HepG2 (cell line): ENCODE measurements around the gene CUL7. TPM values are rescaled to one million over a fixed set of nuclear protein-coding genes. Genes with fewer than 3 reads are reported as not detected.

Experiments
- AHR ChIP-seq: IDR thresholded peaks from 2 replicates; pipeline ENCODE4 v1.6.1; 2018; ENCODE audit warnings: missing genetic modification reagents, missing compliant biosample characterization
- ARHGAP35 ChIP-seq: sonication (generic); formaldehyde crosslinking; IDR thresholded peaks from 2 replicates; pipeline ENCODE4 v1.9.0; 2022; ENCODE audit warnings: mild to moderate bottlenecking, inconsistent platforms, moderate library complexity, missing genetic modification reagents, borderline replicate concordance
- ARID2 ChIP-seq: sonication (generic); formaldehyde crosslinking; IDR thresholded peaks from 2 replicates; pipeline ENCODE4 v1.8.1; 2022; ENCODE audit warnings: mild to moderate bottlenecking, missing genetic modification reagents, borderline replicate concordance
- CBX1 ChIP-seq: IDR thresholded peaks from one replicate; pipeline ENCODE4 v1.6.1; 2016; ENCODE audit warnings: antibody characterized with exemption, low read depth
- CCAR2 ChIP-seq: fragments of 200-400 bp; formaldehyde crosslinking; optimal IDR thresholded peaks from 2 replicates; pipeline ENCODE3; 2018; ENCODE audit warnings: low read depth, mild to moderate bottlenecking, low read length, moderate library complexity
- HNRNPUL1 ChIP-seq: fragments of 200-400 bp; formaldehyde crosslinking; IDR thresholded peaks from 2 replicates; pipeline ENCODE4 v1.6.1; 2017; ENCODE audit warnings: low read depth, mild to moderate bottlenecking, low read length, moderate library complexity
- KLF9 ChIP-seq: IDR thresholded peaks from 2 replicates; pipeline ENCODE4 v1.6.1; 2016; ENCODE audit warnings: low read depth
- MYNN ChIP-seq: sonication (generic); formaldehyde crosslinking; IDR thresholded peaks from 2 replicates; pipeline ENCODE4 v1.4.0; 2020; ENCODE audit warnings: mild to moderate bottlenecking, low read depth, missing genetic modification reagents
- MZF1 ChIP-seq: sonication (generic); formaldehyde crosslinking; IDR thresholded peaks from 2 replicates; pipeline ENCODE4 v1.8.1; 2023; ENCODE audit warnings: mild to moderate bottlenecking, missing genetic modification reagents, borderline replicate concordance
- NR2C2 ChIP-seq: sonication (generic); formaldehyde crosslinking; IDR thresholded peaks from 2 replicates; pipeline ENCODE4 v1.4.0; 2020; ENCODE audit warnings: missing genetic modification reagents, mild to moderate bottlenecking, moderate library complexity, borderline replicate concordance
- SNRNP70 ChIP-seq: fragments of 200-400 bp; formaldehyde crosslinking; IDR thresholded peaks from 2 replicates; pipeline ENCODE4 v1.6.1; 2017; ENCODE audit warnings: mild to moderate bottlenecking, low read depth, low read length, moderate library complexity
- SOX13 ChIP-seq, 3 experiments: fragments of 450-650 bp in 1 of 3; sonication (generic) in 1 of 3; formaldehyde crosslinking in 1 of 3; IDR thresholded peaks in 2 of 3; conservative IDR thresholded peaks in 1 of 3; 2 replicates each; pipeline versions ENCODE4 v1.5.0 to v1.6.1; 2016 to 2020; ENCODE audit warnings: antibody characterized with exemption in 1 of 3, mild to moderate bottlenecking in 1 of 3, missing compliant biosample characterization in 1 of 3, missing genetic modification reagents in 1 of 3, moderate library complexity in 1 of 3
- SP5 ChIP-seq: IDR thresholded peaks from 2 replicates; pipeline ENCODE4 v1.6.1; 2016; ENCODE audit warnings: low read depth, borderline replicate concordance
- TSC22D2 ChIP-seq: sonication (generic); formaldehyde crosslinking; IDR thresholded peaks from 2 replicates; pipeline ENCODE4 v1.5.1; 2020; ENCODE audit warnings: missing genetic modification reagents, mild to moderate bottlenecking, borderline replicate concordance
- ZBTB21 ChIP-seq: sonication (generic); formaldehyde crosslinking; IDR thresholded peaks from 2 replicates; pipeline ENCODE4 v1.4.0; 2020; ENCODE audit warnings: missing genetic modification reagents
- ZBTB42 ChIP-seq: sonication (generic); formaldehyde crosslinking; IDR thresholded peaks from 2 replicates; pipeline ENCODE4 v1.5.0; 2020; ENCODE audit warnings: mild to moderate bottlenecking, missing genetic modification reagents
- ZFP36 ChIP-seq: fragments of 150-350 bp; IDR thresholded peaks from 2 replicates; pipeline ENCODE4 v1.6.1; 2018; ENCODE audit warnings: borderline replicate concordance, low read length, low read depth; ENCODE audit not compliant: partially characterized antibody
- ZNF546 ChIP-seq: sonication (generic); formaldehyde crosslinking; conservative IDR thresholded peaks from 2 replicates; pipeline ENCODE4 v1.8.1; 2023; ENCODE audit warnings: mild to moderate bottlenecking, missing genetic modification reagents
- ZNF547 ChIP-seq: sonication (generic); formaldehyde crosslinking; IDR thresholded peaks from 2 replicates; pipeline ENCODE4 v1.5.1; 2020; ENCODE audit warnings: mild to moderate bottlenecking, missing genetic modification reagents
- ZNF724P ChIP-seq: sonication (generic); formaldehyde crosslinking; IDR thresholded peaks from 2 replicates; pipeline ENCODE4 v1.8.0; 2022; ENCODE audit warnings: missing genetic modification reagents, borderline replicate concordance
- polyA plus RNA-seq, 8 experiments: library from polyadenylated mRNA; depleted of rRNA in 3 of 8; stranded (reverse) in 7 of 8; unstranded in 1 of 8; fragments of >200 nt; fragmentation: Illumina TruSeq in 4 of 8; extraction: Trizol in 4 of 8; gene quantifications; 2 replicates each; pipeline versions ENCODE4 v1.2.1 to v1.2.3, GENCODE V29; 2011 to 2016; ENCODE audit warnings: low read depth in 4 of 8, missing spikeins in 1 of 8, mixed read lengths in 1 of 8; ENCODE audit not compliant: insufficient read depth in 1 of 8
- total RNA-seq, 5 experiments: library from RNA; depleted of rRNA; stranded (reverse); fragments of >200 nt; fragmentation: Illumina TruSeq; extraction: Trizol; gene quantifications; 2 replicates each; pipeline ENCODE4 v1.2.3, GENCODE V29; 2016; ENCODE audit warnings: low read depth in 1 of 5
- TF ChIP-seq, protein P1 (sequence below): sonication (generic); formaldehyde crosslinking; IDR thresholded peaks from 2 replicates; pipeline ENCODE4 v1.4.0; 2020; ENCODE audit warnings: mild to moderate bottlenecking, missing genetic modification reagents
- TF ChIP-seq, protein P2 (sequence below): sonication (generic); formaldehyde crosslinking; IDR thresholded peaks from 2 replicates; pipeline ENCODE4 v1.5.0; 2020; ENCODE audit warnings: missing genetic modification reagents, mild to moderate bottlenecking, borderline replicate concordance
- TF ChIP-seq, protein P3 (sequence below): sonication (generic); formaldehyde crosslinking; IDR thresholded peaks from 2 replicates; pipeline ENCODE4 v1.4.0; 2020; ENCODE audit warnings: mild to moderate bottlenecking, missing genetic modification reagents
- TF ChIP-seq, protein P4 (sequence below): sonication (generic); formaldehyde crosslinking; IDR thresholded peaks from 2 replicates; pipeline ENCODE4 v1.5.0; 2020; ENCODE audit warnings: mild to moderate bottlenecking, missing genetic modification reagents

The CUL7 gene
- total and polyA plus RNA-seq, 2 of the 13 experiments (the other 11 are each of a cell fraction or from before 2014, with no cell fraction given): 32.0 to 60.7 TPM

DNA sequence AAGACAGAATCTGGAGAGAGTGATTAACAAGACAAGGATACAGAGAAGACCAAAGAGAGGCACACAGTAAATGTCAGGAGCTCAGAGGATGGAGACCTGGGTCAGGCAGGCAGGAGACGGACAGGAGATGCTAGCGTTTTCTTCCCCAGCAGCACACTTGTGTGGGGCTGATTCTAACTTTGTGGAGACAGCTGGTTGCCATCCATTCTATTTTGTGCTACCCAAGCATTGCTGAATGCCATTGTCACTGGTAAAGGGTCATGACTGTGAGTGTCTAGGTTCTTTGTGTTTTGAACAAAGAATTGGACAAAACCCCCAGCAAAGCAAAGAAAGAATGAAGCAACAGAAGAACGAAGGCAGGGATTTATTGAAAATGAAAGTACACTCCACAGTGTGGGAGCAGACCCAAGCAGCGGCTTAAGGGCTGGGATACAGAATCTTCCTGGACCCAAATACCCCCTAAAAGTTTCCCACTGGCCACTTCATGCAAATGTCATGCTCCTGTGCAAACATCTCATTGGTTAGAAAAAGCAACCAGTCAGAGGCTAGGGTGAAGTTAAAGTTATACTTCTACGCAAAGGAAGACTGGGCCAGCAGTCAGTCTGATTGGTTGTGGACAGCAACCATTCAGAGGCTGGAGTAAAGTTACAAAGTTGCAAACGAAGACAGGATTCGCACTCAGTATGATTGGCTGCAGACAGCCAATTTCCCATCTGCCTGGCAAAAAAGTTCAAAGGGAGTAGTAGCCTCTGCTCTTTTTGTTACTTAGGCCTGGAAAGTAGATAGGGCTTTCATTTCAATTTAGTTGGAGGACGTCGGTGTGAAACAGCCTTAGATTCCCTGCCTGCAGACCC, 40.0 kb upstream of the CUL7 start (continued):
- TF ChIP-seq, protein P1, sequence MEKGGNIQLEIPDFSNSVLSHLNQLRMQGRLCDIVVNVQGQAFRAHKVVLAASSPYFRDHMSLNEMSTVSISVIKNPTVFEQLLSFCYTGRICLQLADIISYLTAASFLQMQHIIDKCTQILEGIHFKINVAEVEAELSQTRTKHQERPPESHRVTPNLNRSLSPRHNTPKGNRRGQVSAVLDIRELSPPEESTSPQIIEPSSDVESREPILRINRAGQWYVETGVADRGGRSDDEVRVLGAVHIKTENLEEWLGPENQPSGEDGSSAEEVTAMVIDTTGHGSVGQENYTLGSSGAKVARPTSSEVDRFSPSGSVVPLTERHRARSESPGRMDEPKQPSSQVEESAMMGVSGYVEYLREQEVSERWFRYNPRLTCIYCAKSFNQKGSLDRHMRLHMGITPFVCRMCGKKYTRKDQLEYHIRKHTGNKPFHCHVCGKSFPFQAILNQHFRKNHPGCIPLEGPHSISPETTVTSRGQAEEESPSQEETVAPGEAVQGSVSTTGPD (CRISPR knock-in tag): no peak
- TF ChIP-seq NR2C2 (CRISPR knock-in tag) (no peak), ZBTB21 (CRISPR knock-in tag) (no peak), ZBTB42 (CRISPR knock-in tag) (no peak), ARHGAP35 (CRISPR knock-in tag) (no peak), ZFP36 (no peak), KLF9 (CRISPR knock-in tag) (no peak), MZF1 (CRISPR knock-in tag) (no peak), ZNF547 (CRISPR knock-in tag) (no peak), CBX1 (no peak), MYNN (CRISPR knock-in tag) (no peak), ARID2 (CRISPR knock-in tag) (no peak), SOX13 (IDR thresholded peaks at IDR 0.05) (no peak), SOX13 (CRISPR knock-in tag; conservative IDR thresholded peaks at IDR 0.05 in 1 of 2, IDR thresholded peaks at IDR 0.05 in 1 of 2) (peak in 1 of 2 experiments; percentile 17; a peak in 1 of 4 replicates), SNRNP70 (no peak), HNRNPUL1 (no peak), CCAR2 (no peak), SP5 (CRISPR knock-in tag) (no peak), ZNF546 (CRISPR knock-in tag) (no peak), AHR (CRISPR knock-in tag) (no peak), TSC22D2 (no peak), ZNF724P (no peak)
- TF ChIP-seq, protein P2, sequence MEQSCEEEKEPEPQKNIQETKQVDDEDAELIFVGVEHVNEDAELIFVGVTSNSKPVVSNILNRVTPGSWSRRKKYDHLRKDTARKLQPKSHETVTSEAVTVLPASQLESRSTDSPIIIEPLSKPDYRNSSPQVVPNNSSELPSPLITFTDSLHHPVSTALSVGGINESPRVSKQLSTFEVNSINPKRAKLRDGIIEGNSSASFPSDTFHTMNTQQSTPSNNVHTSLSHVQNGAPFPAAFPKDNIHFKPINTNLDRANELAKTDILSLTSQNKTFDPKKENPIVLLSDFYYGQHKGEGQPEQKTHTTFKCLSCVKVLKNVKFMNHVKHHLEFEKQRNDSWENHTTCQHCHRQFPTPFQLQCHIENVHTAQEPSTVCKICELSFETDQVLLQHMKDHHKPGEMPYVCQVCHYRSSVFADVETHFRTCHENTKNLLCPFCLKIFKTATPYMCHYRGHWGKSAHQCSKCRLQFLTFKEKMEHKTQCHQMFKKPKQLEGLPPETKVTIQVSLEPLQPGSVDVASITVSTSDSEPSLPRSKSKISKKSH (CRISPR knock-in tag): no peak
- TF ChIP-seq, protein P3, sequence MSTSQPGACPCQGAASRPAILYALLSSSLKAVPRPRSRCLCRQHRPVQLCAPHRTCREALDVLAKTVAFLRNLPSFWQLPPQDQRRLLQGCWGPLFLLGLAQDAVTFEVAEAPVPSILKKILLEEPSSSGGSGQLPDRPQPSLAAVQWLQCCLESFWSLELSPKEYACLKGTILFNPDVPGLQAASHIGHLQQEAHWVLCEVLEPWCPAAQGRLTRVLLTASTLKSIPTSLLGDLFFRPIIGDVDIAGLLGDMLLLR (CRISPR knock-in tag): no peak
- TF ChIP-seq, protein P4, sequence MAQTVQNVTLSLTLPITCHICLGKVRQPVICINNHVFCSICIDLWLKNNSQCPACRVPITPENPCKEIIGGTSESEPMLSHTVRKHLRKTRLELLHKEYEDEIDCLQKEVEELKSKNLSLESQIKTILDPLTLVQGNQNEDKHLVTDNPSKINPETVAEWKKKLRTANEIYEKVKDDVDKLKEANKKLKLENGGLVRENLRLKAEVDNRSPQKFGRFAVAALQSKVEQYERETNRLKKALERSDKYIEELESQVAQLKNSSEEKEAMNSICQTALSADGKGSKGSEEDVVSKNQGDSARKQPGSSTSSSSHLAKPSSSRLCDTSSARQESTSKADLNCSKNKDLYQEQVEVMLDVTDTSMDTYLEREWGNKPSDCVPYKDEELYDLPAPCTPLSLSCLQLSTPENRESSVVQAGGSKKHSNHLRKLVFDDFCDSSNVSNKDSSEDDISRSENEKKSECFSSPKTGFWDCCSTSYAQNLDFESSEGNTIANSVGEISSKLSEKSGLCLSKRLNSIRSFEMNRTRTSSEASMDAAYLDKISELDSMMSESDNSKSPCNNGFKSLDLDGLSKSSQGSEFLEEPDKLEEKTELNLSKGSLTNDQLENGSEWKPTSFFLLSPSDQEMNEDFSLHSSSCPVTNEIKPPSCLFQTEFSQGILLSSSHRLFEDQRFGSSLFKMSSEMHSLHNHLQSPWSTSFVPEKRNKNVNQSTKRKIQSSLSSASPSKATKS (CRISPR knock-in tag): no peak
